Smooth muscle cell (in vitro differentiated cells): Measurements from ENCODE around the gene SLC51A. TPM values are rescaled to one million over a fixed set of nuclear protein-coding genes. Genes with fewer than 3 reads are reported as not detected.

Experiments used
- DNase-seq: peaks from one replicate; lab custom pipeline; 2025; ENCODE audit not compliant: unreplicated experiment; lab: John Stamatoyannopoulos, UW
- H2AFZ ChIP-seq: fragments of 200-600 bp; sonication (generic); 2 replicates; pipeline ENCODE4 v1.6.0; 2016; ENCODE audit warnings: antibody characterized with exemption, low read depth, mild to moderate bottlenecking
- H3F3A ChIP-seq: fragments of 200-600 bp; sonication (generic); 2 replicates; pipeline ENCODE4 v1.6.0; 2017; ENCODE audit warnings: antibody characterized with exemption, low read depth
- H3K27ac ChIP-seq: fragments of 200-600 bp; sonication (generic); 2 replicates; pipeline ENCODE4 v1.5.1; 2016; ENCODE audit warnings: low read depth, mild to moderate bottlenecking
- H3K27me3 ChIP-seq: fragments of 200-600 bp; sonication (generic); 2 replicates; pipeline ENCODE4 v1.6.1; 2016; ENCODE audit warnings: low read depth, mild to moderate bottlenecking
- H3K36me3 ChIP-seq: fragments of 200-600 bp; sonication (generic); 2 replicates; pipeline ENCODE4 v1.5.1; 2016; ENCODE audit warnings: low read depth
- H3K4me1 ChIP-seq: fragments of 200-600 bp; sonication (generic); 2 replicates; pipeline ENCODE4 v1.5.1; 2016; ENCODE audit warnings: low read depth
- H3K4me2 ChIP-seq: fragments of 200-600 bp; sonication (generic); 2 replicates; pipeline ENCODE4 v1.6.0; 2016; ENCODE audit warnings: mild to moderate bottlenecking
- H3K4me3 ChIP-seq: fragments of 200-600 bp; sonication (generic); 2 replicates; pipeline ENCODE4 v1.5.1; 2016; ENCODE audit warnings: mild to moderate bottlenecking
- H3K79me2 ChIP-seq: fragments of 200-600 bp; sonication (generic); 2 replicates; pipeline ENCODE4 v1.6.0; 2016; ENCODE audit warnings: low read depth, mild to moderate bottlenecking
- H3K9ac ChIP-seq: fragments of 200-600 bp; sonication (generic); 2 replicates; pipeline ENCODE4 v1.6.0; 2016; ENCODE audit warnings: low read depth
- H3K9me3 ChIP-seq: fragments of 200-600 bp; sonication (generic); replicated peaks from 2 replicates; pipeline ENCODE4 v1.5.1; 2016; ENCODE audit warnings: low read depth
- H4K20me1 ChIP-seq: fragments of 200-600 bp; sonication (generic); 2 replicates; pipeline ENCODE4 v1.6.0; 2016; ENCODE audit warnings: low read depth
- WGBS: methylation state at CpG from one replicate; pipeline ENCODE4 v1.1.7; 2016; ENCODE audit warnings: low lambda C conversion rate; 5-methylcytosine and 5-hydroxymethylcytosine counted together
- polyA plus RNA-seq: library from polyadenylated mRNA; unstranded; fragments of >200 nt; fragmentation: Nextera tagmentation; extraction: Ambion mirVana; gene quantifications from 2 replicates; pipeline ENCODE4 v1.2.1, GENCODE V29; 2016
- total RNA-seq: library from RNA; depleted of rRNA; stranded (reverse); fragments of >200 nt; gene quantifications from 2 replicates; pipeline ENCODE4 v1.2.3, GENCODE V29; 2014
- TF ChIP-seq, protein P1 (sequence below): fragments of 200-600 bp; sonication (generic); IDR thresholded peaks from 2 replicates; pipeline ENCODE4 v1.5.1; 2017; ENCODE audit warnings: borderline replicate concordance, mild to moderate bottlenecking, antibody characterized with exemption; ENCODE audit not compliant: insufficient read depth, poor library complexity, severe bottlenecking

The SLC51A gene
- total and polyA plus RNA-seq, 2 experiments from 2014 or later, result 1.8 TPM; not detected in 1

- Histone ChIP-seq H3K36me3 (no peaks in the 10 kb centered on the region), H3K79me2 (no peaks in the 10 kb centered on the region), H3K9ac (no peak overlapping the region), H3K27ac (no peak overlapping the region), H3K4me3 (no peak overlapping the region), H3K4me2 (no peak overlapping the region), H3K27me3 (no peaks in the 10 kb centered on the region), H3F3A (no peaks in the 10 kb centered on the region), H2AFZ (no peak overlapping the region), H4K20me1 (no peaks in the 10 kb centered on the region), H3K9me3 (no peaks in the 10 kb centered on the region), H3K4me1 (peaks cover 2% of the 10 kb centered on the region)
- DNase-seq, result no peak
- TF ChIP-seq, protein P1, sequence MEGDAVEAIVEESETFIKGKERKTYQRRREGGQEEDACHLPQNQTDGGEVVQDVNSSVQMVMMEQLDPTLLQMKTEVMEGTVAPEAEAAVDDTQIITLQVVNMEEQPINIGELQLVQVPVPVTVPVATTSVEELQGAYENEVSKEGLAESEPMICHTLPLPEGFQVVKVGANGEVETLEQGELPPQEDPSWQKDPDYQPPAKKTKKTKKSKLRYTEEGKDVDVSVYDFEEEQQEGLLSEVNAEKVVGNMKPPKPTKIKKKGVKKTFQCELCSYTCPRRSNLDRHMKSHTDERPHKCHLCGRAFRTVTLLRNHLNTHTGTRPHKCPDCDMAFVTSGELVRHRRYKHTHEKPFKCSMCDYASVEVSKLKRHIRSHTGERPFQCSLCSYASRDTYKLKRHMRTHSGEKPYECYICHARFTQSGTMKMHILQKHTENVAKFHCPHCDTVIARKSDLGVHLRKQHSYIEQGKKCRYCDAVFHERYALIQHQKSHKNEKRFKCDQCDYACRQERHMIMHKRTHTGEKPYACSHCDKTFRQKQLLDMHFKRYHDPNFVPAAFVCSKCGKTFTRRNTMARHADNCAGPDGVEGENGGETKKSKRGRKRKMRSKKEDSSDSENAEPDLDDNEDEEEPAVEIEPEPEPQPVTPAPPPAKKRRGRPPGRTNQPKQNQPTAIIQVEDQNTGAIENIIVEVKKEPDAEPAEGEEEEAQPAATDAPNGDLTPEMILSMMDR, result no peak
- 80% methylated on average over 3 of the region's 3 CpGs for WGBS
These were observed 41.7 kb upstream of the SLC51A start for GRCh38 chr3:196174652-196175051.

DNA sequence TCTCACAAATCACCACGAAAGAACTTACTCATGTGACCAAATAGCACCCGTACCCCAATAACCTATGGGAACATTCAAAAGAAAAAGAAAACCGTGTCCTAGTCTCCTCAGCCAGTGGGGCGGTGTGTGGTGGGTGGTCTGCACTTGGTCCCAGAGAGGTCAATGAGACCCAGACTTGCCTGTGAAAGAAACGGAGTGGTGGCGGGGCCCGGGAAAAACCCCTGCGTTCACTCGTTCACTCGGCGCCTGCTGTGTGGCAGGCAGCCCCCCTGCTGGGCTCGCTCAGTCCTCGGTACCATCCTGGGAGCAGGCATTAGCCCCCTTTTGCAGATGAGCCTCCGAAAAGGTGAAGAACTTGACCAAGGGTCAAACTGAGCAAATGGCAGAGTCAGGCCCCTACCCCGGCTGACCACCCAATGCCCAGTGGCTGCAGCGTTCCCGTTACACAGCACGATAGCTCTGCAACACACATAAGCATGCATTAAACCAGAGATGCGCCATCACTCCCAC lies 41.2 kb upstream of the SLC51A start:
- Histone ChIP-seq H3K4me2 (no peak overlapping the region), H3K9ac (no peak overlapping the region), H3K9me3 (no peaks in the 10 kb centered on the region), H3F3A (no peaks in the 10 kb centered on the region), H4K20me1 (no peaks in the 10 kb centered on the region), H3K27me3 (no peaks in the 10 kb centered on the region), H2AFZ (no peak overlapping the region), H3K4me3 (no peak overlapping the region), H3K27ac (no peak overlapping the region), H3K79me2 (no peaks in the 10 kb centered on the region), H3K4me1 (peaks cover 5% of the 10 kb centered on the region), H3K36me3 (no peaks in the 10 kb centered on the region)
- WGBS, result 93% methylated on average over 17 of the region's 19 CpGs
- TF ChIP-seq, protein P1, result no peak
- no peak for DNase-seq

DNA sequence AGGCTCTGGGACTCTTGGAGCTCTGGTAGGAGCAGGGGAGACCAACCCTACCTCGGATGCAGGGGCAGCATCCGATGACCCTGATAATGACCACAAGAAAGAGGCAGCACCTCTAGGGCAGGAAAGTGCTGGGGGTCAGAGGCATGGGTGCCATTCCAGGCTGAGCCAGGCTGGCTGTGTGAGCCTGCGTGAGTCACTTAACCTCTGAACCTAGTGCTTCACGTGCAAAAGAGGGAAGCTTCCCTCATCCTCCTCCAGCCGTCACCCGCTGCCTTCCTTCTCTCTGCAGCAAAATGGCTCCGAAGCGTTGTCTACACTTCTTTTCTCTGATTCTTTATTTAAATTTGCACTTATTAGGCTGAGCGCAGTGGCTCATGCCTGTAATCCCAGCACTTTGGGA lies 40.6 kb upstream of the SLC51A start:
- H3F3A ChIP-seq, result no peaks in the 10 kb centered on the region
- 90% methylated on average over 9 of the region's 9 CpGs for WGBS

GRCh38 chr3:196177567-196177966 lies 38.8 kb upstream of the SLC51A start:
- H3K4me1 ChIP-seq, result peaks cover 5% of the 10 kb centered on the region
- no peaks in the 10 kb centered on the region for H3K9me3 ChIP-seq
- WGBS, result 90% methylated on average over 16 of the region's 16 CpGs
- H3K27ac ChIP-seq, result no peak overlapping the region
- H3K4me3 ChIP-seq, result no peak overlapping the region
- no peaks in the 10 kb centered on the region for H4K20me1 ChIP-seq
- no peaks in the 10 kb centered on the region for H3F3A ChIP-seq
- no peak overlapping the region for H3K4me2 ChIP-seq
- H3K79me2 ChIP-seq, result no peaks in the 10 kb centered on the region
- no peak overlapping the region for H3K9ac ChIP-seq
- no peak for DNase-seq
- H3K36me3 ChIP-seq, result no peaks in the 10 kb centered on the region
- TF ChIP-seq, protein P1, result no peak
- no peaks in the 10 kb centered on the region for H3K27me3 ChIP-seq
- no peak overlapping the region for H2AFZ ChIP-seq

More for the DNA sequence above, 40.6 kb upstream of the SLC51A start:
- H3K4me2 ChIP-seq, result no peak overlapping the region
- no peak overlapping the region for H2AFZ ChIP-seq
- H3K27ac ChIP-seq, result no peak overlapping the region
- no peaks in the 10 kb centered on the region for H3K27me3 ChIP-seq
- no peak for DNase-seq
- TF ChIP-seq, protein P1, result no peak
- peaks cover 5% of the 10 kb centered on the region for H3K4me1 ChIP-seq
- no peak overlapping the region for H3K4me3 ChIP-seq
- H3K36me3 ChIP-seq, result no peaks in the 10 kb centered on the region
- no peaks in the 10 kb centered on the region for H4K20me1 ChIP-seq
- no peak overlapping the region for H3K9ac ChIP-seq
- H3K9me3 ChIP-seq, result no peaks in the 10 kb centered on the region
- no peaks in the 10 kb centered on the region for H3K79me2 ChIP-seq
